ENCODE results near the gene GGA1. TPM values are rescaled to one million over a fixed set of nuclear protein-coding genes. Genes with fewer than 3 reads are reported as not detected.
A peak's percentile ranks its signal among the peaks of the same experiment; 100 is the strongest.

The GGA1 gene
- total and polyA plus RNA-seq, 12 donors: 22.9 to 39.7 (median 26.7) TPM

DNA sequence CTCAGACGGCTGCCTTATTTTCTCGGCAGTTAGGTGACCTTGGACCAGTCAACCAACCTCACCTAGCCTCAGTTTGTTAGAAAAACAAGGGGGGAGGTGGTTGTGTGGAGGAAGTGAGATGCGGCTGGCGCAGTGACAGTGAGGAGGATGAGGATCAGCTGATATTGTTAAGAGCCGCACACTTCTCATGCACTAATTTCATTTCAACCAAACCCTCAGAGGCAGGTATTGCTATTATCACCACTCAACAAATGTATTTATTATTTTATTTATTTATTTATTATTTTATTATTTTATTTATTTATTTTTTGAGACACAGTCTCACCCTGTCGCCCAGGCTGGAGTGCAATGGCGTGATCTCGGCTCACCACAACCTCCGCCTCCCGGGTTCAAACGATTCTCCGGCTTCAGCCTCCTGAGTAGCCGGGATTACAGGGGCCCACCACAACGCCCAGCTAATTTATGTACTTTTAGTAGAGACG, 68.9 kb downstream of the GGA1 start:
- WGBS, 2 donors: 56 to 67% methylated on average over 15 of the region's 15 CpGs
- ATAC-seq (no peak), DNase-seq (no peak)
- Histone ChIP-seq H3K4me1 (peaks cover 12 to 64% (median 56%) of the 10 kb centered on the region in 9 donors), H3K36me3 (peaks cover 0 to 38% (median 3%) of the 10 kb centered on the region in 9 donors), H3K27ac (peak overlapping the region in 9 of 10 donors; percentile 88 to 99 (median 95)), H3K9me3 (no peaks in the 10 kb centered on the region), H3K4me3 (peak overlapping the region in 9 of 10 donors; percentile 51 to 79 (median 73)), H3K27me3 (no peaks in the 10 kb centered on the region)
- TF ChIP-seq, protein P1, sequence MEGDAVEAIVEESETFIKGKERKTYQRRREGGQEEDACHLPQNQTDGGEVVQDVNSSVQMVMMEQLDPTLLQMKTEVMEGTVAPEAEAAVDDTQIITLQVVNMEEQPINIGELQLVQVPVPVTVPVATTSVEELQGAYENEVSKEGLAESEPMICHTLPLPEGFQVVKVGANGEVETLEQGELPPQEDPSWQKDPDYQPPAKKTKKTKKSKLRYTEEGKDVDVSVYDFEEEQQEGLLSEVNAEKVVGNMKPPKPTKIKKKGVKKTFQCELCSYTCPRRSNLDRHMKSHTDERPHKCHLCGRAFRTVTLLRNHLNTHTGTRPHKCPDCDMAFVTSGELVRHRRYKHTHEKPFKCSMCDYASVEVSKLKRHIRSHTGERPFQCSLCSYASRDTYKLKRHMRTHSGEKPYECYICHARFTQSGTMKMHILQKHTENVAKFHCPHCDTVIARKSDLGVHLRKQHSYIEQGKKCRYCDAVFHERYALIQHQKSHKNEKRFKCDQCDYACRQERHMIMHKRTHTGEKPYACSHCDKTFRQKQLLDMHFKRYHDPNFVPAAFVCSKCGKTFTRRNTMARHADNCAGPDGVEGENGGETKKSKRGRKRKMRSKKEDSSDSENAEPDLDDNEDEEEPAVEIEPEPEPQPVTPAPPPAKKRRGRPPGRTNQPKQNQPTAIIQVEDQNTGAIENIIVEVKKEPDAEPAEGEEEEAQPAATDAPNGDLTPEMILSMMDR (IDR thresholded peaks at IDR 0.05): no peak
- intact Hi-C loops (cut with DNase I): loop anchor here in 2 of 10 donors (2.0 to 5.0 kb wide), 2 partner anchors 19 to 70 kb away; partner anchors contain the start of gene PDXP (in 1 of the 2)

DNA sequence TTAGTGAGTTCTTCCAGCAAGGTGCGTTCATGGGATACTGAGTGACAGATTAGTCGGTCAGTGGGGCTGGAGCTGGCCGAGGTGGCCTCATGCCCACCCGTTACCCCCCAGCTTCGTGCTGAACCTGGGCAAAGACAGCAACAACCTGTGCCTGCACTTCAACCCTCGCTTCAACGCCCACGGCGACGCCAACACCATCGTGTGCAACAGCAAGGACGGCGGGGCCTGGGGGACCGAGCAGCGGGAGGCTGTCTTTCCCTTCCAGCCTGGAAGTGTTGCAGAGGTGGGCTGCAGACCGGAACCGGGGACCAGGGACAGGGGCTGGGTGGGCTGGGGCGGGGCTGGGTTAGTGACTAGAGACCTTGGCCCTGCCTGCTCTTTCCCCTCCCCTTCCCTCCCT, 69.7 kb downstream of the GGA1 start:
- 57 to 72% methylated on average over 18 of the region's 18 CpGs for WGBS, 2 donors
- Histone ChIP-seq H3K27ac (peak overlapping the region in 4 of 10 donors; percentile 12 to 99 (median 91)), H3K36me3 (peaks cover 0 to 38% (median 3%) of the 10 kb centered on the region in 9 donors), H3K4me3 (peak overlapping the region in 4 of 10 donors; percentile 72 to 79 (median 74)), H3K4me1 (peaks cover 12 to 64% (median 56%) of the 10 kb centered on the region in 9 donors), H3K27me3 (no peaks in the 10 kb centered on the region), H3K9me3 (no peaks in the 10 kb centered on the region)
- TF ChIP-seq, protein P1 (IDR thresholded peaks at IDR 0.05): no peak
- intact Hi-C loops (cut with DNase I): loop anchor here in 1 of 10 donors (5.0 kb wide), 1 partner anchor 69 kb away; no protein-coding TSS in a partner anchor
- ATAC-seq: no peak
- no peak for DNase-seq

GRCh38 chr22:37679670-37680069, 71.0 kb downstream of the GGA1 start:
- WGBS, 2 donors: 76 to 78% methylated on average over 8 of the region's 8 CpGs
- no peak overlapping the region for H3K27ac ChIP-seq
- intact Hi-C loops (cut with DNase I): loop anchor here in 8 of 10 donors (2.0 to 10.0 kb wide), 6 partner anchors 37 to 115 kb away; no protein-coding TSS in a partner anchor

DNA sequence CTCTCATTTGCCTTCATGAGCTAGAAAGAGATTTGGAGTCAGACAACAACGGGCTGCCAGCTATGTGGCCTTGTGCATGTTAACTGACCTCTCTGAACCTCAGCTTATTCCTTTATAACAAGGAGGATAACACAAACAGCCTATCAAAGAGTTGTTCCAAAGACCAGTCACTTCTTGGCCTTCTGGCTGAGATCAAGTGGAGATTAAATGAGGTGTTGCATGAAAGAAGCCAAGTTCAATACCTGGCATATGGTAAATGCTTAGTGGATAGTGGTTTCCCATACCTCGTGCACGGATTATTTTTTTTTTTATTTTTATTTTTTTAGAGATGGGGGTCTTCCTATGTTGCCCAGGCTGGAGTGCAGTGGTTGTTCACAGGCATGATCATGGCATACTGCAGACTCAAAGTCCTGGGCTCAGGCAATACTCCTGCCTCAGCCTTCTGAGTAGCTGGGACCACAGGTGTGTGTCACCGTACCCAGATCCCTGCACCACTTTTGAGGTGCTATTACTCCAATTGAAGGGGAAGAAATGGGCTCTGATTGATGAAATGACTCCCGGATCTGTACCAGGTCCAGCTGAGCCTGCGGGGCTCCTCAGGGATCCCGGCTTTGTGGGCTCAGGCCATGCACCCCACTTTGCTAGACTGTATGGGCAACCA, 71.7 kb downstream of the GGA1 start:
- peaks cover 0 to 38% (median 3%) of the 10 kb centered on the region in 9 donors for H3K36me3 ChIP-seq
- WGBS, 2 donors: 72 to 78% methylated on average over 7 of the region's 7 CpGs
- ATAC-seq (no peak), DNase-seq (no peak)
- no peaks in the 10 kb centered on the region for H3K9me3 ChIP-seq
- H3K4me1 ChIP-seq: peaks cover 5 to 44% (median 40%) of the 10 kb centered on the region in 9 donors
- TF ChIP-seq, protein P1 (IDR thresholded peaks at IDR 0.05): no peak
- H3K27ac ChIP-seq: peak overlapping the region in 1 of 10 donors; percentile 18
- H3K27me3 ChIP-seq: no peaks in the 10 kb centered on the region
- no peak overlapping the region for H3K4me3 ChIP-seq
- intact Hi-C loops (cut with DNase I): loop anchor here in 8 of 10 donors (2.0 to 10.0 kb wide), 5 partner anchors 38 to 114 kb away; no protein-coding TSS in a partner anchor

More at GRCh38 chr22:37679670-37680069, 71.0 kb downstream of the GGA1 start:
- ATAC-seq (no peak), DNase-seq (no peak)
- peaks cover 6 to 51% (median 45%) of the 10 kb centered on the region in 9 donors for H3K4me1 ChIP-seq
- no peaks in the 10 kb centered on the region for H3K27me3 ChIP-seq
- H3K9me3 ChIP-seq: no peaks in the 10 kb centered on the region
- peaks cover 0 to 38% (median 3%) of the 10 kb centered on the region in 9 donors for H3K36me3 ChIP-seq
- no peak overlapping the region for H3K4me3 ChIP-seq
- TF ChIP-seq, protein P1 (IDR thresholded peaks at IDR 0.05): no peak
